ENCODE results near the gene TWSG1.

- TF ChIP-seq CTCF (IDR thresholded peaks at IDR 0.05) (no peak), POLR2AphosphoS5 (IDR thresholded peaks at IDR 0.05; ENCODE audit: insufficient read depth in 1 of 2, low read depth in 1 of 2) (no peak)
Observed at GRCh38 chr18:9323750-9324445, 10.7 kb upstream of the TWSG1 start.

All from vagina (tissue), 2 donors.